GM18858 (cell line): ENCODE data around the gene ATOH1.
A peak's percentile ranks its signal among the peaks of the same experiment; 100 is the strongest.

Source experiments
- ATAC-seq: cut with Tn5 transposase; IDR thresholded peaks from one replicate; pipeline ENCODE4 v1.9.1; 2021; ENCODE audit not compliant: unreplicated experiment

Gene ATOH1

DNA sequence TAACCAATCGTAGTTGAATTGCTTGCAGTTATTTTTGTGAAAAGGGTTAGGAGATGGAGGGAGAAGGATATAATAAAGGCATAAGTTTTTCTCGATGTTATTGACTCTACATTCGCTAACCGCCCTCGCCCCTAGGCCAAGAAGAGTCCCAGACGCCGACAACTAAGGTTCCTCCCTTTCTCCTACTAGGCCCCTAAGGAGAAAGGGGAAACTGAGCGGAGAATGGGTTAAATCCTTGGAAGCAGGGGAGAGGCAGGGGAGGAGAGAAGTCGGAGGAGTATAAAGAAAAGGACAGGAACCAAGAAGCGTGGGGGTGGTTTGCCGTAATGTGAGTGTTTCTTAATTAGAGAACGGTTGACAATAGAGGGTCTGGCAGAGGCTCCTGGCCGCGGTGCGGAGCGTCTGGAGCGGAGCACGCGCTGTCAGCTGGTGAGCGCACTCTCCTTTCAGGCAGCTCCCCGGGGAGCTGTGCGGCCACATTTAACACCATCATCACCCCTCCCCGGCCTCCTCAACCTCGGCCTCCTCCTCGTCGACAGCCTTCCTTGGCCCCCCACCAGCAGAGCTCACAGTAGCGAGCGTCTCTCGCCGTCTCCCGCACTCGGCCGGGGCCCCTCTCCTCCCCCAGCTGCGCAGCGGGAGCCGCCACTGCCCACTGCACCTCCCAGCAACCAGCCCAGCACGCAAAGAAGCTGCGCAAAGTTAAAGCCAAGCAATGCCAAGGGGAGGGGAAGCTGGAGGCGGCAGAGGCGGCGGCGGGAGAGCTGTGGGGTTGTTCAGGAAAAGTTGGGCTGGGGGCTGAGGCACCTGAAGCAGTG, 5.9 kb downstream of the ATOH1 start:
- no peak for ATAC-seq

DNA sequence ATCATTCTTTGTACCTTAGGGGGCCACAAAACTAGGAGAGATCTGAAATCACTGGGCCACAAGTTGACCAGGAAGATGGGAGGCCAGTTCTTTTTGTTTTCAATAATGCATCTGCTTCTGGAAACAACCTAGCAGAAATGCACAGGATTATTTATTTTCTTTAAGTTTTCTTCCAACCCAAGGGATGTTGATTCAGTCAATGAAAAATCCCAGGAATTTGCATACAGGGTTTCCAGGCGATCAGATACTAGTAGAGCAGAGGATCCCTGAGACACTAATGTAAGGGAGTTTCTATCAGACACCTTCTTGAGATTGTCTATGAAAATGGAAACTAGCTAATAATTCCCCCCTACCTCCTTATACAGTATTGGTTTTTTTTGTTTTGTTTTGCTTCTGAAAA, 7.4 kb downstream of the ATOH1 start:
- no peak for ATAC-seq

DNA sequence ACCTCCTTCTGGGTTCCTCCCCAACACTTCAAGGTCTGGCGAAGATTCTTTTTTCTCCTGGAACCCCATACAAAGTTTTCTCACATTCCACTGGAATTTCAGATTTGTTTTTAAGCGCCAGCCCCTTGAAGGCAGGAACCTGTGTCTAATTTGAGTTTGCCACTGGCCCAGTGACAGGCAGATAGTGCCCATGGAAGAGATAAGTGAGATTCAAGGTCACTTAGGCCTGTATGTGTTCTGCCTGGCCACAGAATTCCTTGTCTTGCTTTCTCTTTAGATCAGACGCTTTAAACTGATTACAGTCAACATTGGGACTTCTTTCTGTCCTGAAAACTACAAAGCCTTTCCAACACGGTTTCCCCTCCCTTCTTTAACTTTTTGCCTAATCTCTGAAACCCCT, 11.2 kb downstream of the ATOH1 start:
- ATAC-seq = no peak

DNA sequence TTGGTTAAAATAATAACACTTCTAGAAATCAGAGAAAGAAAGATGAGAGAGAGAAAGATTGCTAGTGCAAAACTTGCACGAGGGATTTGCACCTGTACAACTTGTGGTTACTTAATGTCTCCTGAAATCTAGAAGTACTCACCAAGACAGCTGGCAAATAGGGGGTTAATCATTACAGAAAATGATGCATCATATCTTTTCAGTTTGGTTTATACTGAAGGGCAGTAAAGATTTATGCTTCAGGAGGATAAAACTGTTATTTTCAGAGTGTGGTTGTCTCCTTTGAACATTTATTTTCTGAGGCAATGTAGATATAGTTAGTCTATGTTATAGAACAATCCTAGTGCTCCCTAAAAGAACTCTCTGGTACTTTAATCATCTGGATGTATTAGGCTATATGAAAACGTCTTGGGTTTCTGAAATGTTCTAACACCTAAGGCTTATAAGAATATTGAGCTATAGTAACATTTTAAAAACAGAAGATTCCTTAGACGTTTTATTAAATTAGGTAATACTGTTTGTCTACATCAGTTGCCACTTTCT, 13.3 kb downstream of the ATOH1 start:
- peak; percentile 76 for ATAC-seq

DNA sequence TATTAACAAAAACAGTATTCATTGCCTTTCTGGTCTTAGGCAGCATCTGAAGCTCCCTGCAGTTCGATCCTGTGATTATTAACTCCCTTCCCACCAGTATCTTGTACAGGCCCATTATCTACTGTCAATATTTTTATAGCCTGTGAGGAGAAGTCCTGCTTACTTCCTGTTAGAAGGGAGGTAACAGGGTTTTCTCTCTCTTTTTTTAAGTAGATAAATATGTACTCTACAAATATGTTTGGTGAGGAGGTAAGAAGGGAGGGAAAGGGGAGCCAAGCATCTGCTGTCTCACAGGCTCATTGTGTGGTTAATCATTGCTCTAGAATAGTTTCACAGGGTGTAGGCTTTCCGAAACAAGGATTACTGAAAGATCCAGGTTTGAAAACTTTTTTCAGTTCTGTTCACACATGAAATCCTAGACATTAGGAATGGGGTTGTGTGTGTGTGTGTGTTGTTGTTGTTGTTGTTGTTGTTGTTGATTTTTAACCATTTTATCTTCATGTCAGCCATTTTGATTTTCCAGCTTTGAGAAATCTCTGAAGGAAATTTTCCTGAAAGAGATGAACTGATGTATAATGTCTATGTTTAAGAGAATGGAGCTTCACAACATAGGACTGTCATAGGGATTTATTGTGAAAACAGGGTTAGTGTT, 14.2 kb downstream of the ATOH1 start:
- ATAC-seq = peak; percentile 49

DNA sequence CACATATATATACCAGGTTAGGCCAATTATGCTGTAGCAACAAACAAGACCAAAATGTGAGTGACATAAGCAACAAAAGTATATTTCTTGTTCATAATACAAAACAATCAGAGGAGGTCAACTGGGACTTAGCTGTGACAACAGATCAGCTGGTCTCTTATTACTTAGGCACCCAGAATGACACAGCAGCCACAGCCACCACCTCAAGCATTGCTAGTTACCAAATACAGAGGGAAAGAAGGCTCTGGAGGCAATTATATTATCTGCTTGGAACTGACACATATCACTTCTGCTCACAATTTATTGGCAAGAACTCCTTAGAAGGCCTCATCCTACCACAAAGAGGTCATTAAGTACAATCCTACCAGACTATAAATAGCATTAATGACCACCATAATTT, 15.2 kb downstream of the ATOH1 start:
- no peak for ATAC-seq

DNA sequence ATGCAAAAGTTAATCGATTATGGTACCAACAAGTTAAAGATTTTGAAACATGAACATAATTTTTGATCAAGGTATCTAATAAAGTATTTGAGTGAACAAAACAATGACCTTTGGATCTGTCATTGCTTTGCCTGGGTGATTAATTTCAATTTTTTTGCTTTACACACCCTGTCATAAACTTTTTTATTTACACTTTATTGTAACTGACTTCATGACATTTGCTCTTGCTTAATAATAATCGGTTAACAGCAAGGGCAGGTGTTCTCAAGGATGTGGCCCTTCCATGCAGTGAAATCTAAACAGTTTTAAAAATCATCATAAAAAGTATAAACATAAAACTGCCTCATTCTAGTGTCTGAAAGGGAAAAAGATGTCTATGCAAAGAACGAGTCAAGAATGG, 24.1 kb downstream of the ATOH1 start:
- ATAC-seq = no peak

DNA sequence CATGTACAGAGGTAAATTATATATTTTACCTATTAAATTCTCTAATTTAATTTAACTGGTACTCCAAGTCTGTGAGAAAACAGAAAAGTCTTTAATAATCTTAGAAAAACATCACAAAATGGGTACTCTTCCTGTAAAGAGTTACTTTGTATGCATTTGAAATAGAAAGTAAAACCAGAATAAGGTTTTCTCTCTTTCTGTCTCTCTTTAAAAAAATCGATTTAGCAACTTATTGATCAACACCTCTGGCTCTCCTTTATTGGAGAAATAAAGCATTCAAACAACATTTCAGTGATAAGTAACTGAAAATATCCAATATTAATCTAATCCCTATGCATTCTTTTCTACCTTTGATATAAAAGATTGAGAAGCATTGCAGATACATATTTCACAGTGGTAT, 27.4 kb downstream of the ATOH1 start:
- no peak for ATAC-seq

DNA sequence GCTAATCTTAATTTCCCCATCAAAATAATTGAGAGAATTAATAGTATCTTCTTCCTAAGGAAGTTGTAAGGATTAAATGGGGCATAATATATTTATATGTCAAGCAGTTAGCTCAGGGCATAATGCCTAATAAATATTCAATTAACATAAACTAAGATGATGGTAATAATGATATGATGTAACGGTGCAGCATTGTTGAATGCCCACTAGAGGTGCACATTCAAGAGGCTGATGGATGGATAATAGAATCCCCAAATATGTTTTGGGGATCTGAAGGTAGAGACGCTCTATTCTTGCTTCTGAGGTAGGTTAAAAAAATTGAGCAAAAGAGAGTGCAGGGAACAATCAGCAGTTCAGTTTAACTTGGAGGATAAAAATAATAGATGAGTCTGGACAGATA, 37.1 kb downstream of the ATOH1 start:
- ATAC-seq = no peak

DNA sequence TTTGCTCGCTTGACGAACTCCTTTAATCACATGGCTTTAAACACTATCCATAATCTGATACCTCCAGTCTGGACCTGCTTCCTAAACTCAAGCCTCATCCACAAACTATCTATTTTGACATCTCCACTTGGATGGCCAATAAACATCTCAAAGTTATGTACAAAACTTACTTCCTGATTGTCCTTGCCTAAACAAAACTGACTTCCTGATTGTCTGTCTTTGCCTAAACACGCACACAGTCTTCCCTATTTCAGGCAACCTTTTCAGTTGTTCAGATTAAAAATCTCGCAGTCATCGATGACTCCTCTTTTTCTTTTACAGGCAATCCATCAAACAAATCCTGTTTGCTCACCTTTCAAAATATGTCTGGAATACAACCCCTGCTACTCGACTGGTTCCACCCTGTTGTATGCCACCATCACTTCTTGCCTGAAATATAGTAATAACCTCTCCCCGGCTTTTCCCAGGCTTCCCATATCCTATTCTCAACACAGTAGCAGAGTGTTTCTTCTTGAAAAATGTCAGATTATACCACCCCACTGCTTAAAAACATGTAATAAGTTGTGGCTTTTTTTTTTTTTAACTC, 39.0 kb downstream of the ATOH1 start:
- no peak for ATAC-seq

DNA sequence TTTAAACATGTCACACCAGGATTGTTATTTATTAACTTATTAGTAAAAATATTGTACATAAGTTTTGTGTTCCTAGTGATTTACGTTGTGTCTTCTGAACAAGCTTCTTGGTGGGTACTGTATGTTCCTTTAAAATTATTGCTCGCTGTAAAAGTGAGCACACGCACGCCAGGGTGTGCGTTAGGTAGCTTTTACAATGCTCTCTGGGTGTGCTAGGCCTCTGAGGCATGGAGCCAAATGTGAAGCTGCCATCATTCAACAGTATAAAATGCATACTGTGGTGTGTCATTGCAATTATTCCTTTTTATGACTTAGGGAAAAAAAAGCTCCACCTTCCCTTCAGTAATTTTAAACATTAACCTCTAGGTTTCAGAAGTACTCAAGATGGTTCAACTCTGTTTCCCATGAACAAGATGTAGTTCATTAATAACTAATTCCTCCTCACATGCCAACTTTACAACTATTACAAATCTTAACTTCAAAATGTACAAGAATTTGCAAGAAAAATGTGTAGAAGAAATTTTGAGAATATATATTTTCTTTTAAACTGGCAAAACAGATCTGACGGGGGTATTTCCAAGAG, 42.4 kb downstream of the ATOH1 start:
- no peak for ATAC-seq

DNA sequence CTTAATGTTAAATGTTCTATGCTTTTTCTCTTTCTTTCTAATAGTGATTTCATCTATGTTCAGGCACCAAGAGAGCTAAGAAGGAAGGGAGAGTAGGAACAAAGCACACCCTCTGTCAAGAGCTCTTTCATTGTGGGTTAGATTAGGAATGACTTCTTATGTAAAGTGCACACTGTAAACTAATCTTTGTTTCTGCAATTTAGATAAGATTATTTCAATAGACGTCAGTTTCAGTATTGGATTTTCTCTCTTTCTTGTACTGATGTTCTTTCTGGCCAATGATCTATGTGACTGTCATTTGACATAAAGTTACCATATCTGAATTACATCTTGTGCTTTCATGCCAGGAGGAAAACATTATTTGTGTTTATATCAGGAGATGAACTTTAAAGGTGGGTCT, 48.2 kb downstream of the ATOH1 start:
- ATAC-seq = no peak

DNA sequence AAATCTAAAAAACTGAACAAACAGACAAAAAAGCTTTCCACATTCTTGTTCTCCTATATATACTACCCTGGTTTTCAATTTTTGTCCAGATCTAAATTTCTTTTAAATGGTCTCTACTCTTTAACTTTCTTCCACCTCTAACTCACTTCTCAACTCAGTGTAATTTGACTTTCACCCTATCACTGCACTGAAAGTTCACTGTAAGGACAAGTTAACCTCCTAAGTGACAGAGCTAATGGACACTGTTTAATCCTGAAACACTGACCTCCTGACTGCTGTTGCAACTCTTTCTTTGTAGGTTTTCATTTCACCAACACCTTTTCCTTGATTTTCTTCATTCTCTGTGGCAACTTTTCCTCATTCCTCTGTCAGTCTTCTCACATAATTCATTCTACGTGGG, 50.0 kb downstream of the ATOH1 start:
- ATAC-seq = no peak

DNA sequence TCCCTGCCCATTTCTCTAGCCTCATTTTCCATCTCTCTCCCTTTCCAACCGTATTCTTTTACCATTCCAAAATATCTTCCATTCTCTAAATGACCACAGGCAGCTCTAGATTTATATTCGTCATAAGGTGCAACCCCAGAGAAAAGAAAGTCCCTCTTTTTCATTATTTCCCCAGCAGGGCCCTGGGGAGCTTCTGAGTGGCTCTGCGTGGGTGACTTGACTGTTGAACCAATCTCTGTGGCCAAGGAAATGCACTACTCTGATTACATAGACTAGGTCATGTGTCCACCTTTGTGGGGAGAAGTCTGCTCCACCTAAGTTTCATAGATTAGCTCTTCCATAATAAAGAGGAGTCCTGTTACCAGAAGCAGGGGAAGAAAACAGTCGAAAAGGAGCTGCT, 51.4 kb downstream of the ATOH1 start:
- peak; percentile 62 for ATAC-seq
